Colon (tissue), 2 donors: ENCODE data around the gene IL22RA1.

Experiments
- FAIRE-seq: peaks from 2 replicates; lab custom pipeline; 2012; peaks lifted over from hg19 to GRCh38; lab: Jason Lieb, UNC
- donor health status: control.
- donor health status: control.

IL22RA1 gene

DNA sequence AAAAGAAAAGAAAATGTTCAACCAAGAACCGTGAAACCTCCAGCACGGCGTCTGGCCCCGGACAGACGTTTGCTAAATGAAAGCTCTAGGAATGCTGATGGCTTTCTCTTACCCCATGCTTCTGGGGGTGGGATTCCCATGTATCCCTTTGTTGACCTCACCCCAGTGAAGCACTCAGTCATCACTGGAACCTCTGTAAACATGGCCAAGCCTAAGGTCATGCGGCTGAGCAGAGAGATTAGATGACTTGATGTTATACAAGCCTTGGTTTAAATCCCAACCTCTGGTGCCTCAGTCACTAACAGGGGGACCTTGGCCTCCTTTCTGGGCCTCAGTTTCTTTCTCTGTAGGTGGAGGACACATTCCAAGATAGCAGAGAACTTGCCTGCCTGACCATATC, 28.2 kb downstream of the IL22RA1 start:
- no peak for FAIRE-seq

DNA sequence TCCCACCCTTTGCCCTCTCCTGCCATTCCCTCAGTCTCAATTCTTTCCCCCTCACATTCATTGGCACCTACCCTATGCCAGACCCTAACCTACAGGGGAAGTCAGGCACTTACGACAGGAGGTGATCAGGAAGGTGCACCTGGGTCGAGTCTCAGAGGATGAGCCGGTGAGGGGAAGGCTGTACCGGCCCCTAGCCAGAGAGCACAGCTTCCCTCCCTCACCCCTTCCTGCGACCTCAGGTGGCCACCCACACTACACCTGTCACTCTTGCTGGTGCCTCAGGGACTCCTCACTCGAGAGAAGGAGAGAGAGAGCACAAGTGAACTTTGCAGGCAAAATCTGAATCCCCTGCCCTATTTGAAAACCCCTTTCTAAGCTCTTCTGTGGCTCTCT, 29.3 kb downstream of the IL22RA1 start:
- no peak for FAIRE-seq

DNA sequence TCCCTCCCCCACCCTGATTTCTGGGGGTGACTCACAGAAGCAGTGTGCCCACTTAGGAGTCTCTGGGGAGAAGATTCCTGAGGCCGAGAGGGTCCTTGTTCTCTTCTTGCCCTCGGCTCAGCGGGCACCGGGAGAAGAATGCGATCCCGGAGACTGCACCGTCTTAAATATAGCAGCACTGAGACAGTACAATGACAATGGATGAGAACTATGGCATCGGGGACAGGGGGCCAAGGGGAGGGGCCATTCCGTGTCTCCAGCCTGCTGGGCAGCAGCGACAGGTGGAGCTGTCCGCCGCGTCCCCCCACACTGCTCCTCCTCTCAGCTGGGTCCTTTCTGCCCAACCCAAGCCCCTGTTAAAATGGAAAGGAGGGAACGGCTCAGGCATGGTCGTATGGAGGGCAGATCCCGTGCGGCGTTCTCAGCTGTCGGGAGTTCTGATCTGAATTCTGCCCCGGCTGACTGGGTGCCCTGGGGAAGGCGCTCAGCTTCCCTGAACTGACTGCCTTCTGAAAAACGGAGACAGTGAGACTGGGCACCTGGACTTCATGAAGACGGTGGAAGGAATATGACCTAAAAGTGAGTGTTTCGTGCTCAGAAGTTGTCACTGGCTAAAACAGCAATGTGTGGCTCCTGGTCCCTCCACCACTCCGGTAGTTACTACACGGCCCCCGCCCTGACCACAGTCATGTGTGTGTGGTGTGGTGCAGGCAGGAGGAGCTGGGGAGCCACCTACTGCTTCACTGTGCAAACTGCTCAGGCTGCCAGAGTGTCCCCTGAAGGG, 30.8 kb downstream of the IL22RA1 start, which contains the start of gene MYOM3:
TSS of gene MYOM3 (minus strand) at position 140 of the 784 bp plus-strand sequence. CDS start 3,499 bp downstream, outside the sequence.
- FAIRE-seq = no peak

DNA sequence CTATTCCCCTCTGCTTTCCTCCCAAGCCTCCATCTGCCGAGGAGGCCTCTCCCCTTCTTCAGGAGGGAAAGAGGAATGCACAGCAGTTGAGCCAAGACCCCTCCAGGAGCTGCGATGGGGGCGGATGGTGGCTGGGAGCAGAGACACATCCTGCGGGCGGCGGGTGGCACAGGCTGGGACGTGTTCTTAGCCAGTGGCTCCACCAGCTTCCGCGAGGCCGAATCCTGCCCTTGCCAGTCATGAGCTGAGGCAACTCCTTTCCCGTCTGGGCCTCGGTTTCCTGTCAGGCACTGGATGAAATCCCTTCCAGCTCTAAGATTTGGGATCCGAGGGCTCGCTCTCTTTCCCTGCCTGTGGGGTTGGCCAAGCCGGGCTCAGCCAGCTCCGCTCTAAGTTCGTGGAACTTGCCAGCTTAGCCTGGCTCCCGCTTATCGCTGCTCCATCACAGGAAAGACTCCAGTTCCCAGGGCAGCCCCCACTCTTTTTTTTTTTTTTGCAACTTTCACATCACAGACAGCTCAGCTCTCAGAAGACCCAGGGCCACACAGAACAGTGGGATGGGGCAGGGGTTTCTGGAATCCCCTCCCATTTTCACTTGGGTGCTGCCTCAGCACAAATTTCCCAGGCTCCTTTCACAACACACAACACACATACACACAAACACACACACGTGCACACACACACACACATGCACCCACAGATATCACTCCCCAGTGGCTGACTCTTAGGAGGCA, 31.5 kb downstream of the IL22RA1 start:
- no peak for FAIRE-seq

DNA sequence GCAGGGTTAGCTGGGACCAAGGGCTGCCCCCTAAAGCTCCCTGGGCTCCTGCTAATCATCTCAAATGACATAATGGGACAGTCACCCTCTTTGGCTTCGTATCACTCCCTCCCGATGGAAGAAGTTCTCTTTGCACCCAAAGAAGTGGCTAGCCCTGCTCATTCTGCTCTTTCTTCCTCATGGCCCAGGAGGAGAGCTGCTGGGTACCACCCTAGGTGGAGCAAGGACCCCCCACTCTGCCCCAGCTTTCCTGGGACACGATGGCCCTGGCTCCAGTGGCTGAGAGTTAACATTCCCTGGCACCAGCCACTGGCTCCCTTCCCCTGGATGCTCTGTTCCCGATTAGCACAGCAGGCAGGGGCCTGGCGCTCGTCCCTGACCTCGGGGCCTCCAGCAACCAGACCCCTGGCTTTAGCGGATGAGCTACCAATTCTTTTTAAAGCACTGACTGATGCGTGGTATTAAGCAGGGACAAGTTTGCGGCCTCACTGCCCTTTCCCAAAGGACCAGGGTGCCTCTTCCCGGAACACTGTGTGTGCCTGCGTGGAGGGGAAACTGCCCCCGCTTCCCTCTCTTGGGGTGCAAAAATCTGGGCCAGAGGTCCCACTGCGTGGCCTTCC, 32.2 kb downstream of the IL22RA1 start:
- no peak for FAIRE-seq

DNA sequence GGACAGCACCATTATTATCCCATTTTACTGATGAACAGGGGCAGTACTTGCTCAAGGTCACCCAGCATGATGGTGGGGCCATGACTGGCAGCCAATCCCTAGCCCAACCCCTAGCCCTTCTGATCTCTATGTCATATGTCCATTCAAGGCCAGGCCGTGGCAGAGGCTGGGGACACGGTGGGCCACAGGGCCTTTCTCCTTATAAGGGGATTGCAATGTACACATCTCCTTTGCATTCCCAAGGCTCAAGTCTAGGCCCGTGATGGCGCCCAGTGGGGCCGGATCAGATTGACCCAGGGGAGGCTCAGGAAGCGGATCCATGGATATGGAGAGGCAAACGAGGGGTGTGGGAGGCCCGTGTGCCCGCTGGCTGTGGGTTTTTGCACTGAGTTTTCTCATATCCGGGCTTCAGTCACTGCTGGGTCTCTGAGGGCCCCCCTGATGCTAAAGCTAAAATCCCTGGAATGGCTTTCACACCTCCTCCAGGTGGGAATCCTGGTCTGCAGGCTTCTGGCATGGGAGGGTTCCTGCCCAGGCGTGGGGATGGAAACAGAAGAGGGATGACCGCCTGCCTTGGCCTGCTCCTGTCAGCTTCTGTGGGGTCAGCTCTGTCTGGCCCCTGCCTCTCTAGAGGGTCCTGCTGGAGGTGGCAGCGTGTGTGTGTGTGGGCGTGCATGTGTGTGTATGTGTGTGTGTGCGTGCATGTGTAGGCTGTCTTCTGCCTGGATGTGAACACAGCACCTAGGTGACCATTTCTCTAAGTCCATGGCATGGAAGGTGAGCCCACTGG, 33.1 kb downstream of the IL22RA1 start:
- FAIRE-seq = no peak

DNA sequence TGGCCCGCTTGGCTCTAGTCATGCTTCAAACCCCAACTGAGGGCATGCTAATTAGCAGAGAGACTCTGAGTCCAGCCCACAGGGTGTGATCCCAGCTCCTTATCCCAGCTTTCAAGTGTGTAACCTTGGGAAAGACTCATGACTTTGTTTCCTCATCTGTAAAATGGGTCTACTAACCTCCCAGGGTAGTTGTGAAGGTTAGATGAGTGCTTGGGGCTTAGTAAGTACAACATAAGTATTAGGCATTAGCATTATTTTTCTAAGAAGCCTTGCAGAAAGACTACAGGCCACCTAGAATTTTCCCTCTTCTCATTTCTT, 33.8 kb downstream of the IL22RA1 start:
- no peak for FAIRE-seq

DNA sequence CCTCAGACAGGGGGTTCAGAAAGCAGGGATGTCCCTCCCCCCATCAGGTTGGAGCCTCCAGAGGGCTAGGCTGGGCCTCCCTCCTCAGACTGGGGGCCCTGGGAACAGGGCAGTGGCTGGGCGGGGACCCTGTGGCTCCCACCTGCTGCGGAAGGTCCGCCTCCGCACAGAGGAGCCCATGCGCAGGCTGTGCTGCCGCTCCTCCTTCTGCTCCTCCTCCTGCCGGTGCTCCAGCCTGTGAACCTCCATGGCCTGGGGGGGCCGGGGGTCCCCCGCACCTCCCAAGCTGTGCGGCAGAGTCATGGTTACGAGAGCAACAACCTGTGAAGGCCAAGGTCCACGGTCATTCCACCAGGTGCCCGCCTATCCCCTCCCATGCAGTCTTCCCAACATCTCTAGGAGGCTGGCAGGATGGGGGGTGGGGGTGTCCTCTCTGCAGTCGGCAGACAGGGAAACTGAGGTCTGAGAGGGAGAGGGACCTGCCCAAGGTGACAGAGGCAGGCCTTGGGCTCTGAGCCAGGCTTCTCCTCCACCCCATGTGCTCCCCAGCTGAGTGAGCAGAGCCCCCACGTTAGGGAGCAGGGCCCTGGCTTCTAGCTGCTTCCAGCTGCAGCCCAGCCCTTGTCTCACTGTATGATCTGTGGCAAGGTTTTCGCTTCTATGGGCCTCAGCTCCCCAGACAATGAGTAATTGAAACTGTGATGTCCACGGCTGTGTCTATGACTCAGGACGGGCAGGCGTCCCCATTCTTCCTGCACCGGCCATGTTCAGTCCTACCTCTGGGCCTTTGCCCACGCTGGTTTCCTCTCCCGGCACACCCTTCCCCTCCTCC, 34.4 kb downstream of the IL22RA1 start:
- no peak for FAIRE-seq

DNA sequence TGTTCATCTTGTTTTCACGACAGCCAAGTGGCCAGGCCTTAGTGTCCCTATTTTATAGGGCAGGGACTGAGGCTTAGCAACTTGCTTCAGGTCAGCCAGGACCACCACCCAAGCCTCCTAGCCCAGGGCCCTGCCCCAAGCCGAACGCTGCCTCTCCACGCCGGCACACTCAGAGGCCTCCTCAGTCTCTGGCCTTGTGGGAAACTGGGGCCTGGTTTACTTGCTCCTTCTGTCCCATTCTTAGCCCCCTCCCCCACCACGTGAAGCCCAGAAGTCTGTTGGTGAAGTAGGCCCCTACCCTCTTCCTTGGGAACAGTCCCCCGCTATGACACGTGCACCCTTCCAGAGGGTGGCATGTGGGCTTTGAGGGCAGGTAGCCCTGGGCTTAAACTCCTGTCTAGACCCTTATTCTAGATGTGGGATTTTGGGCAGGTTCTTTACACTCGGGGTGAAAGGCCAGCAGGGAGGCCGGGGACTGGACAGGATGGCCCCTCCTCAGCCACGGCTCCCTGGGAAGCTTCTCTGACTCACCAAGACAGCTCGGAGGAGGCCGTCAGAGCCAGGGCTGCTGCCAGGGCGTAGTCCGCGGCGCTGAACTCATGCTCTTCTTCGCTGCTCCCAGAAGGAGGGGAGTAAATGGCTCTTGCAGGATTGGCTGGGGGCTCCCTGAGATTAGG, 35.3 kb downstream of the IL22RA1 start:
- no peak for FAIRE-seq

DNA sequence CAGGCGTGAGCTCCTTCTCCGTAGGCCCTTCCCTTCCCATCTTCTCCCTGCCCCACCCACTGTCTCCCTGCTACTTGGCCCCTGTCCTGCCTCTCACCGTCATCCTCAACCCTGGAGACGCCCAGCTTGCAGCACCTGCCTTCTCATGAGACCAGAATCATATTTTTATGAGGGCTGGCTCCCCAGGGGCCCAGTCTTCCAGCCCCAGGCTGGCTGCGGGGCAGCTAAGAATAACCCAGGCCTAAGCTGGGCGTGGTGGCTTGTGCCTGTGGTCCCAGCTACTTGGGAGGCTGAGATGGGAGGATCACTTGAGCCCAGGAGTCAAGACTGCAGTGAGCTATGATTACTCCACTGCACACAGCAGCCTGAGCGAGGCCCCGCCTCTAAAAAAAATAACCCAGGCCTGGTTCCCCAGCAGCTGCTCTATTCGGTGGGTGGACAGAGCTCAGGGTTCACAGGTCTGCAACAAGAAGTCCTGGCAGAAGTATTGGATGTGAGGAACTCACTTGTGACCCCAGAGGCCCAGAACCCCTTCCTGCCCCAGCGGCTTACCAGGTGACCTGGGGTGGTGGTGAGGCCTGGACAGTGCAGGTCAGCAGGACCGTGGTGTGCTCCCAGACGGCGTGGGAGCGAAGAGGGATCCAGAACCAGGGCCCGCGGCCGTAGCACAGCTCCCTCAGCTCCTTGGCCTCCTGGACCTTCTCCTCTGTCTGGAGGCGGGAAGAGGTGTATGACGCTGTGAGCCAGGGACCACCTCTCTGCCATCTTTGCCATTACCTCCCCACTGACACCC, 37.4 kb downstream of the IL22RA1 start:
- FAIRE-seq = no peak

DNA sequence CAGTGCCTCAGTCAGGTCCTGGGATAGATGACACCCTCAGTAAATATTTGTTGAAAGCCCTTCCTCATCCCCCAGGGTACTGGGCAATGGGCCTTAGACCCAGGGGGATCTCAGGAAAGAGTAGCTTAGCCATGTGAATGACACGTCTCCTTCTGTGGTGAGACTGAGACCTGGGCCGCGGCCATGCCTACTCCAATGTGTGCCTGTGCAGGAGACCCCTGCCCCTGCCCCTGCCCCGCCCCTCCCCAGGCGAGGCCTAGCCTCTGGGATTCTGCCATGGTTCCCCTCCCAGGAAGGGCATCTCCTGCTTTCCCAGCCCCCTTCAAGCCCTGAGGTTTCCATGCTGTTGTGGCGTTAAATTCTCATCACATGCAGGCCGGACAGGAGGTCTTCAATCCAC, 38.1 kb downstream of the IL22RA1 start:
- FAIRE-seq = no peak

DNA sequence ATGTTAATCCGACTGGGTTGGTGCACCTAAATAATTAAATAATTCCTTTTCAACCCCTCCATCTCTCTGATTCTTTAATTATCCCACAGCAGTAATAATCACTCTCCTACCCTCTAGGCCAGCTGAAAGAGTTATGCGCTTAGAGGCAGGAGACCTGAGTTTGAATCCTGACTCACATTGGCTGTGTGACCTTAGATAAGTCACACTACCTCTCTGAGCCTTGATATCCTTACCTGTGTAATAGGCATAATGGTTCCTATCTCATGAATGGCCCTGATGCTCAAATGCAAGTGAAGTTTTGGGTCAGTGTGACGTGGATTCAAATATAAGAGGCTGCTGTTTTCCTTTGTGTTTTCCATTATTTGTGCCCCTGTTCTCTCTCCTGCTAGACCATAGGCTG, 39.1 kb downstream of the IL22RA1 start:
- FAIRE-seq = no peak

DNA sequence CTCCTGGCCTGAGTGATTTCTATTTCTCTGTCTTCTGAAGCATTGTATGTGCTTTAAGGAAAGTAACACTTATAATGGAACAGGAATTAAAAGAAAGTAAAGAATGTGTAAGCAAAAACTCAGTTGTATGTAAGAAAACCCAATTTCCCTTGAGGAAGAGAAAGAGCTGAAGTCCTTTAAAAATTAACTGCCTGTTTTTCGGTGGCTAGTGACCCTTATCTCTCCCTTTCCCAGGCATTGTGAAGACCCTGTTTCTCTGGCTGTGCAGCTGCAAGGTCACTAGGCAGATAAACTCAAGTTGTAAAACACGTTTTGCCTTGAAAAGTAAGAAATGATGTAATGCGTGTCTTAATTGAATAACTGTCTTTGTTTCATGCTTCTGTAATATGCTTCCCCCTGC, 39.5 kb downstream of the IL22RA1 start:
- FAIRE-seq = no peak

DNA sequence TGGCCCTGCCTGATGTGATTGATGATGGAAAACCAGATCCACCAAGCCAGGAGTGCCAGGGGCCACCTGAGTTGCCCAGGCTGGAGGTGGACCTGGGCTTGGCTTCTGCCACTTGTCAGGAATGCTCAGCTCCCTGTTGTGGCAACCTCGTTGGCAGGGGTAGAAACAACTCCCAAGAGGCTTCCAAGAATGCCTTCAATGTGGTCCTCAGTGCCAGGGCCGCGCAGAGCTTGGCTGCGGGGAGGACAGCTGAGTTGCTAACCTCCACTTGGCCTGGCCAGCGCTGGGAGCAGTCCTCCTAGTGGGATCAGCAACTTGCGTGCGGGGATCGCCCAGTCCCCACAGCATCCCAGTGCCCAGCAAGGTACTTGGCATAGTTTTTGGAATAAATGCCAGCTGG, 40.0 kb downstream of the IL22RA1 start:
- no peak for FAIRE-seq

DNA sequence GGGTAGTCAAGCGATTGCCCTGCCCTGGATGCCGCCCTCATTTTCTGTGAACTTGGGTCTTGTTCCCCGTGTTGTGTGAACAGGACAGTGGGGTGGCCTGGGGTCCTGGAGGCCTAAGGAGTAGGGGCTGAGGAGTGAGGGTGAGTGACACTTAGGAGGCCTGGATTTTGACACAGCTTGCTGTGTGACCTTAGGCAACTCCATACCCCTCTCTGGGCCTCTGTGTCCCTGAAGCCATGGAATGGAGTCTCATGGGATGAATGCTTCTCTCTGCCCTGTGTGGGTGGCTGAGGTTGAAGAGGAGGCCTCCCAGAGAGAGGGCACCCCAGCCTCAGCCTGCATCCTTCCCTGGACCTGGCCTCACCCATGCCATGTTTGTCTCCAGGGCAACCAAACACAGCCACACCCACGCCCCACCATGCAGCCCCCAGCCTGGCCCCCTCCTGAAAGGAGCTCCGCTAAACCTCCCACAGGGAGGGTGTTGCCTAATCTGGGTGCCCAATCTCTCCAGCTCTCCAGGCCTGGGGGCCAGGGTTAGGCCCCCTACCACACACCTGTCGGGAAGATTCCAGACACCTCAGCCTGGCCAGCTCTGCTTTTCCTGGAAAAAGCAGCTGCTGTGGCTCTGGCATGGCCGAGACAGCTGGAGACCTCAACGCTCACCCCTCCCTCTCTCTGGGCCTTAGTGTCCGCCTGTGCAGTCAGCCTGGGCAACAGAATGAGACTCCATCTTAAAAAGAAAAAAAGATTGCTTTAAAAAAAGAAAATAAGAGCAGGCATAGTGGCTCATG, 40.9 kb downstream of the IL22RA1 start:
- no peak for FAIRE-seq

DNA sequence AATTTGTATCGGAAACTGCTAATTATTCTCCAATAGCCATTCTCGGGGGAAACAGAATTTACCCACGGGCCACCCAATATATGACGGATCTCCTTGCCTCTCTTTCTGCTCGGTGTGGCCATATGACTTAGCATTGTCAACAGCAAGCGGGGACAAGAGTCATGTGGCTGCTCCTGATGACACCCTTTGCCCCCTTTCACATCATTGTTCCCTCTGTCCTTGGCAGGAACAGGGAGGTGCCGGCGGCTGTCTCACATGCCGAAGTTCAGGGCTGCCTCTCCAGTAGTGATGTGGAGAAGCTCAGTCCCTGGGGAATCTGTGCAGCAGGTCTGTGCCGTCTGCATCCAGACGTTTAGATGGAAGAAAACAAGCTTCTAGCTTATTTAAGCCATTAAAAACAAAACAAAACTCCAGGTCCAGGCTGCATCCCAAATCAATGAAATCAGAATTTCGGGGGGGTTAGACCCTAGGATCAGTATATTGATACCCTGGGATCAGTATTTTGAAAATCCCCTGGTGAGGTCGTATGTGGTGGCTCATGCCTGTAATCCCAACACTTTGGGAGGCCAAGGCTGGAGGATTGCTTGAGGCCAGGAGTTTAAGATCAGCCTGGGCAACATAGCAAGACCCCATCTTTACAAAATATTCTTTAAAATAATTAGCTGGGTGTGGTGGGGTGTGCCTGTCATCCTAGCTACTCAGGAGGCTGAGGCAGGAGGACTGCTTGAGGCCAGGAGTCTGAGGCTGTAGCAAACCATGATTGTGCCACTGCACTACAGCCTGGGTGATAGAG, 41.8 kb downstream of the IL22RA1 start:
- no peak for FAIRE-seq

DNA sequence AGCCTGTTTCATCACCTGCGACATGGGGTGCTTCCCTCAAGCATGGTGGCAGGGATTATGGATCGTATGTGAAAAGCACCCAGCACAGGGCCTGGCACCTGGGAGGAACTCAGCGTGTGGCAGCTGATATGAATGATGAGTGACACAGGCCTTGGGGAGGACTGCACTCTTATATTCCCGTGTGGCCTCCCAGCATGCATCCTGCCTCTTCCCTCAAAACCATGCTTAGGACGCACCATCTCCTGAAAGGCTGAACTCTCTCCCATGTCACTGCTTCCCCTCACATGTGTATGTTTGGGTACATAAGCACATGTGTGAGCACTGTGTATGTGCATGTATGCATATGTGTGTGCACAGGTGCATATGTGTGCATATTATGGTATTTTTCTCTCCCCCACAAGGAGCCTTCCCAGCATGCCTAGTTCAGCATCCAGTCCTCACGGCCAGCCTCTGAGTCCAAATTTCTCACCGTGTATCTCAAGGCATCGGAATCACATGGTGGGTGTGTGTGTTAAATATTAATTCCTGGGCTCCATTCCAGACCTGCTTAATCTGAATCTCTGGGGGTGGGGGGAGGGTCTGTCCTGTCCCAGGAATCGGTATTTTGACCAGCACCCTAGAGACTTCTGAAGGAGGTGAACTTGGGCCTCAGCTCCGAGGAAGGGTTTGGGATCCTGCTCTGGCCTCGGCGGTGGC, 43.8 kb downstream of the IL22RA1 start:
- FAIRE-seq = no peak

DNA sequence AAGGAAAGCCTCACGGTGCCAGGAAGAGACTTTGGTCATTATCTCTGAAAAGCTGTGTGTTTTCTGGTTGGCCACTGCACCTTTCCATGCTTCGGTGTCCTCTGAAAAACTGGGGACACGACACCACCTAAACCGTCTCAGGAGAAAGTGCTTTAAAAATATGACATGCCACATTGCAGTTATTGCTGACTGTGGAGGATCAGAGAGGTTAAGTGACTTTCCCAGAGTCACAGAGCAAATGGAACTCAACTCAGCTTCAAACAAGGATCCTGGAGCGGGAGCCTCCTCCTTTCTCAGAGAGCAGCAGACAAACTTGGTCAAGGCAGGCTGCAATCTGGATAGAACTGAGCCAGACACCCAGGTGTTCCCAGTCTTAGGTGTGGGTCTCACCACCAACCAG, 44.8 kb downstream of the IL22RA1 start:
- FAIRE-seq = no peak
